HS-5 (cell line): ENCODE results near the gene UPF2.
A peak's percentile ranks its signal among the peaks of the same experiment; 100 is the strongest.

Source experiments
- DNase-seq: peaks from one replicate; pipeline ENCODE4 v3.0.0-alpha.2; 2012; ENCODE audit warnings: low read depth

The UPF2 gene

DNA sequence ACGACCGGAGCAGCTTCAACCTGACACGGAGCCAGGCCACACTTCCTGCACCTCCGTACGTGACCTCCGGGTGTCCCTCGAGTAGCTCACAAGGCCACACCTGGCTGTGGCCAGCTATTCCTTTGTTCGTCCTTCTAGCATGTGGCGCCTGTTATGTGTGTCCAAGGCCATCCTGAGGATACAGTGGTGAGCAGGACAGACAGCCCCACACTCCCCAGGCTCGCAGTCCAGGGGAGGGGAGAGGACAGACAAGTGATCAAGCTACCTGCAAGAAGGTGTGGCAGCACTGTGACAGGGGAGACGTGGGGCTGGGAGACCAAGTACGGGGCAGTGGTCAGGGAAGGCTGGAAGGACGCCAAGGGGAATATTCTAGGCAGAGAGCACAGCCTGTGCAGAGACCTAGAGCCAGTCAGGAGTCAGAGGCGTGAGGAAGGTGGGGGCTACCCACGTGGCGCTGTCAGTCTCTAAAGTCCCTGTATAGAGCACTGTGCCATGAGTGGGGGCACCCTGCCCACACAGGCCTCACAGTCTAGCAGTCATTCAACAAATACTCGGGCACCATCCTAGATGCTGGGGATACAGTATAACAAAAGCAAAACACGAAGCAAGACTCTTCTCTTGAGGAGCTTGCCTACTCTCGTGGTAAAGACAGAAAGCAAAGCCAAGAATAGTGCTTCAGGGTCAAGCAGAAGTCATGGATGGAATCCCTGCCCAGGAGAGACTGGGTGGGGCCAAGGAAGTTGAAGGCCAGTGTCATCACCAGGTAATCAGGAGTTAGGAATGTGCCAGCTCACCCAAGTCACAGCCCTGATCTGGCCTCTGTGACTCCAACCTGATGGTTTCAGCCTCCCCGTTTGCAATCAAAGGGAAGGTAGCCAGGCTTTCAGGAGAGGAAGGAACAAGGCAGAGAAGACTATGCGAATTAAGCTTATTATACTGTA, 160.9 kb downstream of the UPF2 start:
- DNase-seq, result peak; percentile 49

DNA sequence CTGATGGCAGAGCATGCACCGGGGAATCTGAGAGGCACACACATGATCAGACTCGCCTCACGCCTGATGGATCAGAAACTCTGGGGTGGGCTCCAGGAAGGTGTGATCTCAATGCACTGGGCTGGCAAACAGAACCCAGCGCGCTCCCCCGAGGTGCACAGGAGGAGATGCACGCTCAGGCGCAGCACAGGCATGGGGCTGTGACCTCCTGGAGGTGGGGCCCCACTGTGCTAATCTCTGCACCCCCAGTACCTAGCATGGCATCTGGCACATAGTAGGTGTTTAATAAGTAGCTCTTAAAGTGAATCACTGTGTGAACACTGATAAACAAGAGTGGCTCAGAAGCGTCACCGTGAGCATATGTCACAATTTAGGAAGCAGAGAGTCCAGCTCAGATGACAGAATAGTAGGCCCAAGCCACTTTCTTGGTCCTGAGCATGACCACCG, 161.6 kb downstream of the UPF2 start:
- DNase-seq, result no peak

GRCh38 chr10:11880151-11881029, 162.2 kb downstream of the UPF2 start:
- no peak for DNase-seq

GRCh38 chr10:11879387-11880094, 163.1 kb downstream of the UPF2 start:
- no peak for DNase-seq

- no peak for DNase-seq
Measured at GRCh38 chr10:11878776-11879175, 163.8 kb downstream of the UPF2 start.

DNA sequence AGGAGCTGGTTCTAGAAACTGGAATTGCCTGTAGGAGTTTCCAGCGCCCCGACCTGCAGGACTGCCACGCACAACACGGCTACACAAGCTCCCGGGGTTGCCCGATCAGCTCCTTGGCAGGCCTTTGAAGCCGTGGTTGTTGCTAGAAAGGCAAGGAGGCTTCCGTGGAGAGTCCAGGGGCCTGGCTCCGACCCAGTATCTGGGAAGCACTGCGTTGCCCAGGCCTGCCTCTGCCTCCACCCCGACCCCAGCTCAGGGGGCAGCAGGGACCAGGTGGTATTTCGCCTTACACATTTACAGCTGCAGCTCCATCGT, 165.1 kb downstream of the UPF2 start:
- DNase-seq, result no peak

DNA sequence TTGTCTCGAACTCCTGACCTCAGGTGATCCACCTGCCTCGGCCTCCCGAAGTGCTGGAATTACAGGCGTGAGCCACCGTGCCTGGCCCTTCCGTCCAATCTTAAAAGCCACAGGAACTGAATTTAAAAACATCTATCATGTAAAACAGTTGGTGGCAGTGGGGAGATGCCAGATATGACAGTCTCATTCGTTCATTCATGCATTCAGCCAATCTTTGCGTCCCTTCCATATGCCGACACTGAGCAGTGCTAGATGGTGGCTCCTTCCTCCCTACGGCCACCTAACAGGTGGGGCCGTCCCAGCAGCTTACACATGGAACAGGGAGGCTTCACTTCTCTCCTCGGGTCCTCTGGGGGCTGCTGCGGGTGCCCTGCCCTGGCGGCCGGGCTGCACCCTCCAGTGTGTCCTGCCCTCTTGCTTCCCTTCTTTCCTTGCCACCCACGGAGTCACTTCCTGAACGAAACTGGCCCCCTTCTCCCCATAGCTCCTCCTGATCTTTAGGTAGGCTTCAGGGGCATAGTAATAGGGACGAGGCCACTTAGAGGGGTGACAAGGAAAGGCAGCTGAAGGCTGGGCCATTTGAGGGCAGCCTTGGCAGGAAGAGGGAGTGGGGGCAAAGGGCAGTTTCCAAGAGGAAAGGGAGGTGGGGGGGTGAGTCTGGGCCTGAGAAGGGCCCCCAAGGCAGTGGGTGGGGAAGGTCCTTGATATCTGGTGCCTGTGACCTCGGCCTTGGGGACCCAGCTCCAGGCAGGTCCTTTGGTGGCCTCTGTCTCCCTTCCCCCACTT, 165.6 kb downstream of the UPF2 start:
- no peak for DNase-seq

- no peak for DNase-seq
Measured at GRCh38 chr10:11876324-11876723, 166.3 kb downstream of the UPF2 start.

GRCh38 chr10:11875494-11876281, 166.9 kb downstream of the UPF2 start:
- peak; percentile 63 for DNase-seq

DNA sequence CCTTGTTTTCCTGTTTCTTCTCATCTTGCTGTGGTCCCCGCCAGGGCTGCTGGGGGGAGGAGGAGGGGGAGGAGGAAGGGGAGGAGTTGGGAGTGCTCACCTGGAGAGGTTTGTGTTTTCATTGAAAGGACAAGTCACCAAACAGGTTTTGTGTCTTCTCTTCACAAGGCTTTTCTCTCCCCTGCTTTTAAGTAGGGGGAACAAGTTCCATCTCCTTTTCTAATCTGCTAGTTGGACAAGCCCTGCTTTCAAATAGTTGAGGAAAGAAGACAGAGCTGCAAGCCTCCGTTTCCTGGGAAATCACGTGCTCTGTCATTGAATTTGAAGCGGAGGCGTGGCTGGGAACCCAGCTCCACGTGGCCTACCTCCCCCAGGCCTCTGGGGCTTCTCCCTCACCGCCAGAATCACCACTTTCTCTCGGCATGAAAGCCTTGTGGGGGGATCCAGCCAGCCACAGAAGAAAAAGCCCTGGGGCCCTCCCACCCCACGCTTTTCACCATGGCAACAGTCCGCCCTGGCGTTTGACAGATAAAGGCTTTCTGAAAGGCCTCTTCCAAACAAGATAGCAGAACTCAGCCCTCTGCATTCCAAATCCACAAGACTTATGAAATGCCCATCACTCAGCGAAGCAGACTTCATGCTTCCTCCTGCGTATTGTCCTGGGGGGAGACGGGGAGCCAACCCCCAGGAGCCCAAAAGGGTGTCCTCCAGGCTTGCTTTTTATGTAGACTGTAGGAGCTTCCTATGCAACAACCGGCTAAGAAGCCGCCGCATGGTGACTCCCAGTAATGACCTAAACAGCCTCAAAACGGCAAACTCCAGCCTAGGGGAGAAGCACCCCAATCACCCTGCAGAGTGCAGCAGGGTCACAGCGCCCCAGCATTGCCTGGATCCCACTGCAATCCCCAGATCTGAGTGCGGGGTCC, 167.8 kb downstream of the UPF2 start:
- no peak for DNase-seq

GRCh38 chr10:11871466-11871865, 171.1 kb downstream of the UPF2 start:
- DNase-seq, result no peak

DNA sequence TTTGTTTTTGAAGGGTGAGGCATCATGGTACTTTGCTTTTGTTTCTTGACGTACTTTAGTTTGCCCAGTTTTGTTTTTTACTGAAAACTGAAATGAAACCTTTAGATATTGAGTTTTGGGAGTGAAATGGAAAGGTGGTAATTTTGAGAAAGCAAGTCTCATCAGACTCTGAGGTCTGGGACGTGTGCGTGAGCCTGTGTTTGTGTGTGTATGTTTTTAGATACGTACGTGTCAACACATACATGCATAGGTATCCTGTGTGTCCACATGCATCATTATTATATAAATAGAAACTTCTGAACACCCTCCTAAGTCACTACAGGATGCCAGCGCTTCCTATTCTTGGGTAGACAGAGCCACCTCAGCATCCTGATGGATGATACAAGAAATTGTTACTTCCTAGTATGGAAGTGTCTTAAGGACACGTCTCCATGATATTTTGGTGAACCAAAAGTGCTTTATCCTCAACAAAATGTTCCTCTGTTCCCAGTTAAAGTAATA, 171.7 kb downstream of the UPF2 start:
- DNase-seq, result no peak

DNA sequence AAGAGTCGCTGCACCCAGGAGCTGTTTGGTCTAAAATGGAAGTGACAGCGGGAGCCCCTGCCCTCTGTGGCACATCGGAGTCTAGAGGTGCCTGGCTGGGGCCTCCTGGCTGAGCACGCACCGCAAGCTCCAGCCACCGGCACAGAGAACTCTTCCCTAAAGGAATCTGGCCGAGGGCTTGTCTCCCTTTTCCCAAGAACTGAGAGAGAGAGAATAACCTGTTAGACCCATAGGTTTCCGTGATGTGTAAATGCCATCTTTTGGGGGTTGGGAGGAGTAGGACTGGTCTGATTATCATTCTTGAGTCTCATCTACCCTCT, 172.2 kb downstream of the UPF2 start:
- DNase-seq, result no peak
